ENCODE measurements around the gene KLHL7. TPM values are rescaled to one million over a fixed set of nuclear protein-coding genes. Genes with fewer than 3 reads are reported as not detected.
A peak's percentile ranks its signal among the peaks of the same experiment; 100 is the strongest.

KLHL7 gene
- total RNA-seq, 1 donor from 2014 or later: 68.9 TPM

DNA sequence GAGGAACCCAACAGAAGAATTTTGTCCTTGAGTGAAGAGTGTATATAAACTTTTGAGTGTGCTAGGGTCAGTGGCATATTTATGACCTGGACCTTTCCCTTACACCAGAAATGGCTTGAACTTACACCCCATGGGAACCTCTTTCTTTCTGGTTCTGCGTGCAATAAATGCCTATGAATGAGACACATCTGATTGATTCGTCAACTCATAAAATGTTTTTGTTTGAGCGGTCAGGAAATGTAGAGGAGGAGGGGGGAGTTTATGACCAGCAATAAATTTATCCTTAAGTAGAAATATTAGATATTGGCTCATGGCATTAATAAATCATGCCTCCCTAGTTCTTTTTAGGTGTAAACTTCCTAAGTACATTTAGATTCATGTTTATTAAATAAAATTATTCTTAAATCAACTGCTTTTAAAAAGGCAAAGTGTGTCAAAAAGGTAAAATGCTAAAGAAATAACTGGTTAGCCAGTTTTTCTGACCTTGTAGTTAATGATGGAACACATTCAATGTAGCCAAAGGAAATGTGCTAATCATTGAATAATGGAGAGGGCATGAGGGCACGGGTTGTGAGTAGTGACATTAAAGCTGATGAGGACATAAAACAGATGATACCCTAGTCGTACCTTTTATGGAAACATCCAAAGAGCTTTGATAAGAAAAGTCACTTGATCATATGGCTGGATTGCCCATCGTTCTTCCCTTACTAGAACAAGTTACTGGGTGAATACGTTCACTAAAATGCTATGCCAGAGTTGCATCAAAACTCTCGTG lies 62.7 kb downstream of the KLHL7 start:
- Mint-ChIP-seq H3K9me3 (ENCODE audit: low read depth) (no peaks in the 10 kb centered on the region), H3K4me1 (ENCODE audit: low read depth) (no peaks in the 10 kb centered on the region), H3K27ac (no peak overlapping the region), H3K4me3 (ENCODE audit: low read depth) (no peak overlapping the region), H3K36me3 (ENCODE audit: insufficient read depth) (peaks cover 8% of the 10 kb centered on the region), H3K27me3 (no peaks in the 10 kb centered on the region)
- TF ChIP-seq, protein P1, sequence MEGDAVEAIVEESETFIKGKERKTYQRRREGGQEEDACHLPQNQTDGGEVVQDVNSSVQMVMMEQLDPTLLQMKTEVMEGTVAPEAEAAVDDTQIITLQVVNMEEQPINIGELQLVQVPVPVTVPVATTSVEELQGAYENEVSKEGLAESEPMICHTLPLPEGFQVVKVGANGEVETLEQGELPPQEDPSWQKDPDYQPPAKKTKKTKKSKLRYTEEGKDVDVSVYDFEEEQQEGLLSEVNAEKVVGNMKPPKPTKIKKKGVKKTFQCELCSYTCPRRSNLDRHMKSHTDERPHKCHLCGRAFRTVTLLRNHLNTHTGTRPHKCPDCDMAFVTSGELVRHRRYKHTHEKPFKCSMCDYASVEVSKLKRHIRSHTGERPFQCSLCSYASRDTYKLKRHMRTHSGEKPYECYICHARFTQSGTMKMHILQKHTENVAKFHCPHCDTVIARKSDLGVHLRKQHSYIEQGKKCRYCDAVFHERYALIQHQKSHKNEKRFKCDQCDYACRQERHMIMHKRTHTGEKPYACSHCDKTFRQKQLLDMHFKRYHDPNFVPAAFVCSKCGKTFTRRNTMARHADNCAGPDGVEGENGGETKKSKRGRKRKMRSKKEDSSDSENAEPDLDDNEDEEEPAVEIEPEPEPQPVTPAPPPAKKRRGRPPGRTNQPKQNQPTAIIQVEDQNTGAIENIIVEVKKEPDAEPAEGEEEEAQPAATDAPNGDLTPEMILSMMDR (IDR thresholded peaks at IDR 0.05; ENCODE audit: unreplicated experiment): no peak
- no peak for DNase-seq (ENCODE audit: low spot score, unreplicated experiment)

DNA sequence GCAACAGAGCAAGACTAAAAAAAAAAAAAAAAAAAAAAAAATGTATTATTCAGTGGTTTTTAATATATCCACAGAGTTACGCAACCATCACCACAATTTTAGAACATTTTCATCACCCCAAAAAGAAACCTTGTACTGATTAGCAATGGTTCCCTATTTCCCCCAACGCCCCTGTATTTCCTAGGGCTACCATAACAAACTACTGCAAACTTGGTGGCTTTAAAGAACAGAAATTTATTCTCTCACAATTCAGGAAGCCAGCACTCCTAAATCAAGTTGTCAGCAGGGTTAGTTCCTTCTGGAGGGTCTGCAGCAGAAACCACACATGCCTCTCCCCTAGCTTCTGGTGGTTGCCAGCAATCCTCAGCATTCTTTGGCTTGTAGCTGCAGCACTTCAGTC lies 70.4 kb downstream of the KLHL7 start:
- Mint-ChIP-seq H3K9me3 (ENCODE audit: low read depth) (no peaks in the 10 kb centered on the region), H3K27ac (no peak overlapping the region), H3K36me3 (ENCODE audit: insufficient read depth) (peaks cover 8% of the 10 kb centered on the region), H3K27me3 (no peaks in the 10 kb centered on the region), H3K4me3 (ENCODE audit: low read depth) (no peak overlapping the region), H3K4me1 (ENCODE audit: low read depth) (no peaks in the 10 kb centered on the region)
- no peak for DNase-seq (ENCODE audit: low spot score, unreplicated experiment)
- TF ChIP-seq, protein P1 (IDR thresholded peaks at IDR 0.05; ENCODE audit: unreplicated experiment): no peak

DNA sequence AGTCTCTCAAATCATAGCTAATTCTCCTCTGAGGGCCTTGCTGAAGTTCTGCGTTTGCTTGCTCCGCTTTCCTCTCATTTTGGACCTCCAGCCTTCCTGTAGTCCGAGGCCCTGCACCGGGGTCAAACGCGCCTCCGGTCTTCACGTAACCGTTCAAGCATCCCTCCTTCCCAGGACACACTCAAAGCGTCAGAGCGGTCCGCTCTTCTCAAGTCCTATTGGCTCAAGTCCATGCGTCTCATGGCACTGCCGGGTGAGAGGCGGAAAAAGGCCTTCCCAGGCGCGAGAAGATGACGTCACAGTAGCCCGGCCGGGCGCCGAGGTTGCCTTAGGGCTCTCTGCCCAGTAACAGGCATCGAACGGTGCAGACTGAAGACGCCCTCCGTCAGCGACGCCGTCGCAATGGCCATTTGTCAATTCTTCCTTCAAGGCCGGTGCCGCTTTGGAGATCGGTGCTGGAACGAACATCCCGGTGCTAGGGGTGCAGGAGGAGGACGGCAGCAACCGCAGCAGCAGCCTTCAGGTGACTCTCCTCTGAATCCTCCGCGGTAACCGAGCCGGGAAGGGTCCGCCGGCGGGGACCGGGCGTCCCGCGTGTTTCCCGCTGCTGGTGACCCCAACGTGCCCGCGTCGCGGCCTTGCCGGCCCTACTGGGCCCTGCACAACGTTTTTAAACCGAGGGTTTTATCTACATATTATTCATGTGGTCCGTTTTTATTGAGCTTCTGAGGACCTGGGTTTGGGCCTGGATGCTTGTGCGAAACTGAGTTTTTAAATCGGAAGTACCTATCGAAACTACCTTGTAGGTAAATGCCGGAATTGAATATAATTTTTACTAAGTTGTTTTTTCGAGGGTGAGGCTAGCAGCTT lies 76.3 kb downstream of the KLHL7 start, which contains the start of gene NUP42:
Gene NUP42, plus strand, starts transcription at position 365 of the 870 bp plus-strand sequence. Its CDS starts 38 bp downstream, at position 403.
- H3K27me3 Mint-ChIP-seq: no peaks in the 10 kb centered on the region
- peak within 1 kb of the TSS; percentile 88 for H3K4me3 Mint-ChIP-seq (ENCODE audit: low read depth)
- H3K36me3 Mint-ChIP-seq (ENCODE audit: insufficient read depth): no peaks in the 10 kb centered on the region
- peak; percentile 96 for DNase-seq (ENCODE audit: low spot score, unreplicated experiment)
- peaks cover 12% of the 10 kb centered on the region for H3K4me1 Mint-ChIP-seq (ENCODE audit: low read depth)
- H3K9me3 Mint-ChIP-seq (ENCODE audit: low read depth): no peaks in the 10 kb centered on the region
- TF ChIP-seq, protein P1 (IDR thresholded peaks at IDR 0.05; ENCODE audit: unreplicated experiment): no peak
- H3K27ac Mint-ChIP-seq: peak within 1 kb of the TSS; percentile 98

DNA sequence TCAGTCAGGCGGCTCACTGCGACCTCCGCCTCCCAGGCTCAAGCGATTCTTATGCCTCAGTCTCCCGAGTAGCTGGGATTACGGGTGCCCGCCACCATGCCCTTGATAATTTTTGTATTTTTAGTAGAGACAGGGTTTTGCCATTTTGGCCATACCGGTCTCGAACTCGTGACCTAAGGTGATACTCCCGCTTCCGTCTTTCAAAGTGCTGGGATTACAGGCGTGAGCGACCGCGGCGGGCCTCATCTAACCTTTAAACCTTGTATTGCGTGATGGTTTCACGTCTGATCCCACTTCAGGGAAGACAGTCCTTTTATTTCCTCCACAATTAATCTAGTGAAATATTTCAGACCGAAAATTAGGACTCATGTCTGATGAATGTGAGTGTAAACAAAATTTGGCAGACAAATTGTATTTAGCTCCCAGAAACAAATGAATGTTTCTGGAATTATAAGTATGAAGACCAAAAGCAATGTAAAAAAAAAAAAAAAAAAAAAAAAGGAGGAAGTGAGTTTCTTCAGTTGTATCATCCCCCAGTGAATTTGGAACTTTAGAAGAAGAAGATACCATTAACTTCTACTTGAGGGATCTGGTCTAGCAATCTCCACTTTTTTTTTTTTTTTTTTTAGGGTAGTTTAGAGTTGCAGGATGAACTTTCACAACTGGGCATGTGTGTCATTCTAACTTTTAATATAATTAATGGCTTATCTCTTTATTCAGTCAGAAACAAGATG lies 77.9 kb downstream of the KLHL7 start:
- Mint-ChIP-seq H3K4me3 (ENCODE audit: low read depth) (peak overlapping the region; percentile 88), H3K9me3 (ENCODE audit: low read depth) (no peaks in the 10 kb centered on the region), H3K27me3 (no peaks in the 10 kb centered on the region), H3K36me3 (ENCODE audit: insufficient read depth) (peaks cover 2% of the 10 kb centered on the region), H3K27ac (peak overlapping the region; percentile 91), H3K4me1 (ENCODE audit: low read depth) (peaks cover 12% of the 10 kb centered on the region)
- DNase-seq (ENCODE audit: low spot score, unreplicated experiment): no peak
- TF ChIP-seq, protein P1 (IDR thresholded peaks at IDR 0.05; ENCODE audit: unreplicated experiment): no peak

DNA sequence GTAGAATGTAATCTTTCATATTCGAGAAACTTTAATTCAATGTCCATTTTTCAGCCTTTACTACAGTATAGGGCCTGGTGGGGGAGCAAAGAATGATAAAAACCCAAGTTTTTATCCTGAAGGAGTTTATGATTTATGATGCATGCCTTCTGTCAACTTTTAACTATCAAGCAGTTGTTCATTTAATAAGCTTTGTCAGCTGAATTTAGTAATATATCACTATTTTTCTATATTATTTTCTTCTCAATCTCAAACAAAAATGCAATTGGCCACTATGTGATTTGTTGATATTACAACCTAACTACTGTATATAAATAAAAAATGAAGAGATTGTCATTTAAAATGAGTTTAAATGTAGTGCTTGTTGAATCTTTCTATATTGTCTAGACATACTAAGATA lies 78.7 kb downstream of the KLHL7 start:
- Mint-ChIP-seq H3K36me3 (ENCODE audit: insufficient read depth) (peaks cover 8% of the 10 kb centered on the region), H3K27ac (no peak overlapping the region), H3K27me3 (no peaks in the 10 kb centered on the region), H3K9me3 (ENCODE audit: low read depth) (no peaks in the 10 kb centered on the region), H3K4me3 (ENCODE audit: low read depth) (peak overlapping the region; percentile 50), H3K4me1 (ENCODE audit: low read depth) (peaks cover 12% of the 10 kb centered on the region)
- DNase-seq (ENCODE audit: low spot score, unreplicated experiment): no peak
- TF ChIP-seq, protein P1 (IDR thresholded peaks at IDR 0.05; ENCODE audit: unreplicated experiment): no peak
